Vagina (tissue), 2 donors: ENCODE data around the gene HSPB1.

Source experiments
- CTCF ChIP-seq, 3 experiments: fragments of 450-650 bp in 2 of 3; fragments of 200-600 bp in 1 of 3; sonication (generic) in 1 of 3; IDR thresholded peaks; one replicate each; pipeline ENCODE4 v1.5.1; 2017 to 2019; ENCODE audit warnings: antibody characterized with exemption in 3 of 3, mild to moderate bottlenecking in 2 of 3, moderate library complexity in 2 of 3
- POLR2A ChIP-seq, 2 donors: fragments of 450-650 bp; IDR thresholded peaks; one replicate each; pipeline ENCODE4 v1.6.1; 2017; ENCODE audit warnings: antibody characterized with exemption in 2 of 2, mild to moderate bottlenecking in 2 of 2, moderate library complexity in 2 of 2
- POLR2AphosphoS5 ChIP-seq, 2 donors: sonication (generic); formaldehyde crosslinking; IDR thresholded peaks; one replicate each; pipeline ENCODE4 v1.9.0; 2017; ENCODE audit warnings: antibody characterized with exemption in 2 of 2, mild to moderate bottlenecking in 2 of 2, low read depth in 1 of 2; ENCODE audit not compliant: insufficient read depth in 1 of 2

- no peak for TF ChIP-seq CTCF (IDR thresholded peaks at IDR 0.05)
- TF ChIP-seq POLR2A (IDR thresholded peaks at IDR 0.05), result no peak
- TF ChIP-seq POLR2AphosphoS5 (IDR thresholded peaks at IDR 0.05; ENCODE audit: insufficient read depth in 1 of 2, low read depth in 1 of 2), result no peak
These were observed 19.0 kb upstream of the HSPB1 start for GRCh38 chr7:76283254-76284159.
